Panc1 (cell line): ENCODE results near the gene PEPD.

ENCODE experiments used
- POLR2AphosphoS5 ChIP-seq: IDR thresholded peaks from 2 replicates; pipeline ENCODE4 v1.6.1; 2012; ENCODE audit warnings: mild to moderate bottlenecking, low read depth, low read length, moderate library complexity
- REST ChIP-seq, 2 experiments: IDR thresholded peaks; 2 replicates each; pipeline ENCODE4 v1.6.1; 2011 to 2012; ENCODE audit warnings: low read depth in 2 of 2, control low read depth in 1 of 2, low read length in 1 of 2, mild to moderate bottlenecking in 1 of 2, moderate library complexity in 1 of 2; ENCODE audit not compliant: insufficient read depth in 1 of 2
- TF ChIP-seq, protein P1 (sequence below): fragments of 450-650 bp; IDR thresholded peaks from 2 replicates; pipeline ENCODE4 v1.5.1; 2017; ENCODE audit warnings: mild to moderate bottlenecking

DNA sequence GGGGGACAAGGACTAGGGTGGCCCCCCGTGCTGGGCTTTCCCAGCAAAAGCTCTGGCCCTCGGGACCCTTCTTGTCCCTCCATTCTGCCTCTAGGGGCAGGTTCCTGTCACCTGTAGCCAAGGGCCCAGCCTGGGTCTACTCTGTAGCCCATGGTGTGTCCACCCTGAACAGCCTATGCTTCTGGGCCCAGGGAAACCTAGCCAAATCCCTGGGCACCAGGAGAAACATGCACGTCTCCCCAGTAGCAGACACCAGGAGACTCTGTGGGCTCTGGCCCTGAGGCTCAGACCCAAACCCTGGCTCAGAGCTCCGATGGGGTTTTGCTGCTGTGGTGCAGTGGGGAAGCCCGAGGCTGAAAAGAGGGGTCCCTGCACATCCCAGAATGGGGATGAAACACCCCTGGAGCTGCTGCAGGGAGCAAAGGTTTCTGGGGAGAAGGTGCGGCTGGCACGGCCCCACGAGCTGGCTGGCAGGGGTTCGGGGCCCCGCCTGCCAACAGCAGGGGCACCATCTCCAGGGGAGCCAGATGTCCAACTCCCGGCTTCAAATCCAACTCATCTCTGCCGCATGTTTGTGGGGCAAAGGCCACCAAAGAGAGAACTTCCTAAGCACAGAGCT lies 129.9 kb downstream of the PEPD start:
- TF ChIP-seq, protein P1, sequence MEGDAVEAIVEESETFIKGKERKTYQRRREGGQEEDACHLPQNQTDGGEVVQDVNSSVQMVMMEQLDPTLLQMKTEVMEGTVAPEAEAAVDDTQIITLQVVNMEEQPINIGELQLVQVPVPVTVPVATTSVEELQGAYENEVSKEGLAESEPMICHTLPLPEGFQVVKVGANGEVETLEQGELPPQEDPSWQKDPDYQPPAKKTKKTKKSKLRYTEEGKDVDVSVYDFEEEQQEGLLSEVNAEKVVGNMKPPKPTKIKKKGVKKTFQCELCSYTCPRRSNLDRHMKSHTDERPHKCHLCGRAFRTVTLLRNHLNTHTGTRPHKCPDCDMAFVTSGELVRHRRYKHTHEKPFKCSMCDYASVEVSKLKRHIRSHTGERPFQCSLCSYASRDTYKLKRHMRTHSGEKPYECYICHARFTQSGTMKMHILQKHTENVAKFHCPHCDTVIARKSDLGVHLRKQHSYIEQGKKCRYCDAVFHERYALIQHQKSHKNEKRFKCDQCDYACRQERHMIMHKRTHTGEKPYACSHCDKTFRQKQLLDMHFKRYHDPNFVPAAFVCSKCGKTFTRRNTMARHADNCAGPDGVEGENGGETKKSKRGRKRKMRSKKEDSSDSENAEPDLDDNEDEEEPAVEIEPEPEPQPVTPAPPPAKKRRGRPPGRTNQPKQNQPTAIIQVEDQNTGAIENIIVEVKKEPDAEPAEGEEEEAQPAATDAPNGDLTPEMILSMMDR = no peak
- TF ChIP-seq POLR2AphosphoS5 (no peak), REST (IDR thresholded peaks at IDR 0.05; ENCODE audit: insufficient read depth in 1 of 2, low read depth in 2 of 2, low read length in 1 of 2) (no peak)
